HepG2 (cell line): ENCODE results near the gene SEC31B. TPM values are rescaled to one million over a fixed set of nuclear protein-coding genes. Genes with fewer than 3 reads are reported as not detected.

Experiments
- ATF7-NPFF ChIP-seq: sonication (generic); formaldehyde crosslinking; IDR thresholded peaks from 2 replicates; pipeline ENCODE4 v1.8.1; 2023; ENCODE audit warnings: mild to moderate bottlenecking, low read depth, missing genetic modification reagents, moderate library complexity
- BRCA1 ChIP-seq: sonication (generic); formaldehyde crosslinking; IDR thresholded peaks from 2 replicates; pipeline ENCODE4 v1.4.0; 2020; ENCODE audit warnings: missing genetic modification reagents
- FOXK1 ChIP-seq: sonication (generic); formaldehyde crosslinking; IDR thresholded peaks from 2 replicates; pipeline ENCODE4 v1.4.0; 2020; ENCODE audit warnings: low read depth, missing genetic modification reagents, borderline replicate concordance
- HHEX ChIP-seq: IDR thresholded peaks from 2 replicates; pipeline ENCODE4 v1.6.1; 2016; ENCODE audit warnings: control low read depth
- NR2F6 ChIP-seq, 2 experiments: IDR thresholded peaks; 2 replicates each; pipeline ENCODE4 v1.6.1; 2016; ENCODE audit warnings: antibody characterized with exemption in 1 of 2, mild to moderate bottlenecking in 1 of 2
- POGZ ChIP-seq: sonication (generic); formaldehyde crosslinking; IDR thresholded peaks from 2 replicates; pipeline ENCODE4 v1.4.0; 2020; ENCODE audit warnings: mild to moderate bottlenecking, missing genetic modification reagents
- RAD21 ChIP-seq: fragments of 450-650 bp; formaldehyde crosslinking; IDR thresholded peaks from 2 replicates; pipeline ENCODE4 v1.5.0; 2020; ENCODE audit warnings: mild to moderate bottlenecking
- RORA ChIP-seq: sonication (generic); formaldehyde crosslinking; IDR thresholded peaks from 2 replicates; pipeline ENCODE4 v1.5.0; 2020; ENCODE audit warnings: mild to moderate bottlenecking, missing genetic modification reagents, moderate library complexity
- SMC3 ChIP-seq: IDR thresholded peaks from 2 replicates; pipeline ENCODE4 v1.6.1; 2011; ENCODE audit warnings: low read length, improper control_type of control experiment
- SRY ChIP-seq: sonication (generic); formaldehyde crosslinking; IDR thresholded peaks from 2 replicates; pipeline ENCODE4 v1.8.0; 2022; ENCODE audit warnings: mild to moderate bottlenecking, missing genetic modification reagents
- TARDBP ChIP-seq: sonication (generic); formaldehyde crosslinking; IDR thresholded peaks from 2 replicates; pipeline ENCODE4 v1.8.0; 2022; ENCODE audit warnings: mild to moderate bottlenecking, missing genetic modification reagents
- ZEB1 ChIP-seq: IDR thresholded peaks from 2 replicates; pipeline ENCODE4 v1.6.1; 2012; ENCODE audit warnings: mild to moderate bottlenecking, low read depth, inconsistent platforms; ENCODE audit not compliant: insufficient replicate concordance
- ZNF282 ChIP-seq: fragments of 450-650 bp; IDR thresholded peaks from 2 replicates; pipeline ENCODE4 v1.6.1; 2018; ENCODE audit not compliant: partially characterized antibody
- ZNF768 ChIP-seq: sonication (generic); formaldehyde crosslinking; IDR thresholded peaks from 2 replicates; pipeline ENCODE4 v1.4.0; 2020; ENCODE audit warnings: missing genetic modification reagents
- ZNF772 ChIP-seq: sonication (generic); formaldehyde crosslinking; IDR thresholded peaks from 2 replicates; pipeline ENCODE4 v1.5.0; 2020; ENCODE audit warnings: mild to moderate bottlenecking, missing genetic modification reagents
- ZNF883 ChIP-seq: sonication (generic); formaldehyde crosslinking; IDR thresholded peaks from 2 replicates; pipeline ENCODE4 v1.5.1; 2020; ENCODE audit warnings: mild to moderate bottlenecking, missing genetic modification reagents; ENCODE audit errors: not compliant biosample characterization
- ZSCAN20 ChIP-seq: sonication (generic); formaldehyde crosslinking; IDR thresholded peaks from 2 replicates; pipeline ENCODE4 v1.4.0; 2020; ENCODE audit warnings: missing genetic modification reagents, mild to moderate bottlenecking, borderline replicate concordance
- polyA plus RNA-seq, 8 experiments: library from polyadenylated mRNA; depleted of rRNA in 3 of 8; stranded (reverse) in 7 of 8; unstranded in 1 of 8; fragments of >200 nt; fragmentation: Illumina TruSeq in 4 of 8; extraction: Trizol in 4 of 8; gene quantifications; 2 replicates each; pipeline versions ENCODE4 v1.2.1 to v1.2.3, GENCODE V29; 2011 to 2016; ENCODE audit warnings: low read depth in 4 of 8, missing spikeins in 1 of 8, mixed read lengths in 1 of 8; ENCODE audit not compliant: insufficient read depth in 1 of 8
- total RNA-seq, 5 experiments: library from RNA; depleted of rRNA; stranded (reverse); fragments of >200 nt; fragmentation: Illumina TruSeq; extraction: Trizol; gene quantifications; 2 replicates each; pipeline ENCODE4 v1.2.3, GENCODE V29; 2016; ENCODE audit warnings: low read depth in 1 of 5
- TF ChIP-seq, protein P1 (sequence below): sonication (generic); formaldehyde crosslinking; IDR thresholded peaks from 2 replicates; pipeline ENCODE4 v1.4.0; 2020; ENCODE audit warnings: mild to moderate bottlenecking, missing genetic modification reagents
- TF ChIP-seq, protein P2 (sequence below): sonication (generic); formaldehyde crosslinking; IDR thresholded peaks from 2 replicates; pipeline ENCODE4 v1.8.1; 2023; ENCODE audit warnings: missing genetic modification reagents, mild to moderate bottlenecking, borderline replicate concordance
- TF ChIP-seq, protein P3 (sequence below): sonication (generic); formaldehyde crosslinking; IDR thresholded peaks from 2 replicates; pipeline ENCODE4 v1.9.0; 2022; ENCODE audit warnings: missing genetic modification reagents, mild to moderate bottlenecking, borderline replicate concordance

The SEC31B gene
- total and polyA plus RNA-seq, 2 of the 13 experiments (the other 11 are each of a cell fraction or from before 2014, with no cell fraction given): 2.0 to 8.3 TPM

DNA sequence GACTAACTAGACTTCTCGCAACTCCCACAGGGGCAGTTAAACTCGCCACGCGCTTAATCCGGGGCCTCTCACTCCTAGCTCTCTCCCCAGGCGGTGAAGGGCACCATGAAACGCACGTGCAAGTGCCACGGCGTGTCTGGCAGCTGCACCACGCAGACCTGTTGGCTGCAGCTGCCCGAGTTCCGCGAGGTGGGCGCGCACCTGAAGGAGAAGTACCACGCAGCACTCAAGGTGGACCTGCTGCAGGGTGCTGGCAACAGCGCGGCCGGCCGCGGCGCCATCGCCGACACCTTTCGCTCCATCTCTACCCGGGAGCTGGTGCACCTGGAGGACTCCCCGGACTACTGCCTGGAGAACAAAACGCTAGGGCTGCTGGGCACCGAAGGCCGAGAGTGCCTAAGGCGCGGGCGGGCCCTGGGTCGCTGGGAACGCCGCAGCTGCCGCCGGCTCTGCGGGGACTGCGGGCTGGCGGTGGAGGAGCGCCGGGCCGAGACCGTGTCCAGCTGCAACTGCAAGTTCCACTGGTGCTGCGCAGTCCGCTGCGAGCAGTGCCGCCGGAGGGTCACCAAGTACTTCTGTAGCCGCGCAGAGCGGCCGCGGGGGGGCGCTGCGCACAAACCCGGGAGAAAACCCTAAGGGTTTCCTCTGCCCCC is 37.4 kb downstream of the SEC31B start (continued):
- TF ChIP-seq, protein P1, sequence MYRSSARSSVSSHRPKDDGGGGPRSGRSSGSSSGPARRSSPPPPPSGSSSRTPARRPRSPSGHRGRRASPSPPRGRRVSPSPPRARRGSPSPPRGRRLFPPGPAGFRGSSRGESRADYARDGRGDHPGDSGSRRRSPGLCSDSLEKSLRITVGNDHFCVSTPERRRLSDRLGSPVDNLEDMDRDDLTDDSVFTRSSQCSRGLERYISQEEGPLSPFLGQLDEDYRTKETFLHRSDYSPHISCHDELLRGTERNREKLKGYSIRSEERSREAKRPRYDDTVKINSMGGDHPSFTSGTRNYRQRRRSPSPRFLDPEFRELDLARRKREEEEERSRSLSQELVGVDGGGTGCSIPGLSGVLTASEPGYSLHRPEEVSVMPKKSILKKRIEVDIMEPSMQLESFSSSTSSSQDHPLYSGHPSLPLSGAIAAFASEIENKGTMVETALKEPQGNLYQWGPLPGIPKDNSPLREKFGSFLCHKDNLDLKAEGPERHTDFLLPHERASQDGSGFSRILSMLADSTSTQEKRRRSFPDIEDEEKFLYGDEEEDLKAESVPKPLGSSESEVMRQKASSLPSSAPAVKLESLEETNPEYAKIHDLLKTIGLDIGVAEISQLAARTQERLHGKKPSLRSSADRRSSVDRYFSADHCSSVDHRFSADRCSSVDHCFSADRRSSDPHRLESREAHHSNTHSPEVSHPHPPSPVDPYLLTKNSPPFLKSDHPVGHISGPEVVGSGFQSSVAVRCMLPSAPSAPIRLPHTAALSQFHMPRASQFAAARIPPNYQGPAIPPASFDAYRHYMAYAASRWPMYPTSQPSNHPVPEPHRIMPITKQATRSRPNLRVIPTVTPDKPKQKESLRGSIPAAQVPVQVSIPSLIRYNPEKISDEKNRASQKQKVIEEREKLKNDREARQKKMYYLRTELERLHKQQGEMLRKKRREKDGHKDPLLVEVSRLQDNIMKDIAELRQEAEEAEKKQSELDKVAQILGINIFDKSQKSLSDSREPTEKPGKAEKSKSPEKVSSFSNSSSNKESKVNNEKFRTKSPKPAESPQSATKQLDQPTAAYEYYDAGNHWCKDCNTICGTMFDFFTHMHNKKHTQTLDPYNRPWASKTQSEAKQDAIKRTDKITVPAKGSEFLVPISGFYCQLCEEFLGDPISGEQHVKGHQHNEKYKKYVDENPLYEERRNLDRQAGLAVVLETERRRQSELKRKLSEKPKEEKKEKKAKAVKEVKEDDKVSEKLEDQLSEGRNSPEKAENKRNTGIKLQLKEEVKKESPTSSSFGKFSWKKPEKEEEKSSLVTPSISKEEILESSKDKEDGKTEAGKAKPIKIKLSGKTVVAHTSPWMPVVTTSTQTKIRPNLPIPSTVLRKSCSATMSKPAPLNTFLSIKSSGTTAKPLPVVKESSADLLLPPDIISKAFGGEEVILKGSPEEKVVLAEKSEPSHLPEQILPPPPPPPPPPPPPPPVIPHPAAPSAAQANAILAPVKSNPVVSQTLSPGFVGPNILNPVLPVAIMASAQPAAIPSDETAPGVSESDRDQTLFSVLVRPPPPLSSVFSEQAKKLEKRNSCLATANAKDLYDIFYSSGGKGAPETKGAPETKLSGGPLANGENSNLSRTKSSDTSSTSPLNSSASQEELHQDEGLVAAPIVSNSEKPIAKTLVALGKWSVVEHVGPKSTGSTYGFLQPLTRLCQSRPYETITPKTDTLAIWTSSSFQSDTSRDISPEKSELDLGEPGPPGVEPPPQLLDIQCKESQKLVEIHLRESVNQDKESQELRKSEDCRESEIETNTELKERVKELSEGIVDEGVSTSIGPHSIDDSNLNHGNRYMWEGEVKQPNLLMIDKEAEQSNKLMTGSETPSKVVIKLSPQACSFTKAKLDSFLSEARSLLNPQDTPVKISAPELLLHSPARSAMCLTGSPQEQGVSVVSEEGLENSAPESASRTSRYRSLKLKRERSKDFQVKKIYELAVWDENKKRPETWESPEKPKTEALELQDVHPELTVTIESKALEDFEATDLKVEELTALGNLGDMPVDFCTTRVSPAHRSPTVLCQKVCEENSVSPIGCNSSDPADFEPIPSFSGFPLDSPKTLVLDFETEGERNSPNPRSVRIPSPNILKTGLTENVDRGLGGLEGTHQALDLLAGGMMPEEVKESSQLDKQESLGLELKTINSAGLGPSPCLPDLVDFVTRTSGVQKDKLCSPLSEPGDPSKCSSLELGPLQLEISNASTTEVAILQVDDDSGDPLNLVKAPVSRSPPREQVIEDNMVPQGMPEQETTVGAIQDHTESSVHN: no peak
- TF ChIP-seq, protein P2, sequence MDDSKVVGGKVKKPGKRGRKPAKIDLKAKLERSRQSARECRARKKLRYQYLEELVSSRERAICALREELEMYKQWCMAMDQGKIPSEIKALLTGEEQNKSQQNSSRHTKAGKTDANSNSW (CRISPR knock-in tag): no peak
- no peak for TF ChIP-seq POGZ (CRISPR knock-in tag)
- TF ChIP-seq RAD21 (CRISPR knock-in tag): peak; percentile 64
- no peak for TF ChIP-seq NR2F6 (IDR thresholded peaks at IDR 0.05)
- TF ChIP-seq NR2F6 (CRISPR knock-in tag; IDR thresholded peaks at IDR 0.05): no peak
- TF ChIP-seq ZNF883 (CRISPR knock-in tag): peak; percentile 57
- no peak for TF ChIP-seq HHEX (CRISPR knock-in tag)
- TF ChIP-seq SRY (CRISPR knock-in tag): 0 out of 2 replicates have a peak, but pooled peaks have one; percentile 52
- TF ChIP-seq BRCA1: no peak
- no peak for TF ChIP-seq FOXK1 (CRISPR knock-in tag)
- TF ChIP-seq ZNF768 (CRISPR knock-in tag): peak; percentile 29; the same call in 1 of the 2 replicates
- no peak for TF ChIP-seq ZEB1
- TF ChIP-seq TARDBP (CRISPR knock-in tag): peak; percentile 52; the same call in 1 of the 2 replicates
- no peak for TF ChIP-seq RORA
- TF ChIP-seq ZSCAN20 (CRISPR knock-in tag): no peak
- no peak for TF ChIP-seq ZNF282
- no peak for TF ChIP-seq ZNF772
- no peak for TF ChIP-seq ATF7-NPFF (CRISPR knock-in tag)
- TF ChIP-seq, protein P3, sequence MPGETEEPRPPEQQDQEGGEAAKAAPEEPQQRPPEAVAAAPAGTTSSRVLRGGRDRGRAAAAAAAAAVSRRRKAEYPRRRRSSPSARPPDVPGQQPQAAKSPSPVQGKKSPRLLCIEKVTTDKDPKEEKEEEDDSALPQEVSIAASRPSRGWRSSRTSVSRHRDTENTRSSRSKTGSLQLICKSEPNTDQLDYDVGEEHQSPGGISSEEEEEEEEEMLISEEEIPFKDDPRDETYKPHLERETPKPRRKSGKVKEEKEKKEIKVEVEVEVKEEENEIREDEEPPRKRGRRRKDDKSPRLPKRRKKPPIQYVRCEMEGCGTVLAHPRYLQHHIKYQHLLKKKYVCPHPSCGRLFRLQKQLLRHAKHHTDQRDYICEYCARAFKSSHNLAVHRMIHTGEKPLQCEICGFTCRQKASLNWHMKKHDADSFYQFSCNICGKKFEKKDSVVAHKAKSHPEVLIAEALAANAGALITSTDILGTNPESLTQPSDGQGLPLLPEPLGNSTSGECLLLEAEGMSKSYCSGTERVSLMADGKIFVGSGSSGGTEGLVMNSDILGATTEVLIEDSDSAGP (CRISPR knock-in tag): peak; percentile 81; the same call in 1 of the 2 replicates
- TF ChIP-seq SMC3: no peak
